Neural cell (in vitro differentiated cells): ENCODE data around the gene PLXNA4. TPM values are rescaled to one million over a fixed set of nuclear protein-coding genes. Genes with fewer than 3 reads are reported as not detected.
A peak's percentile ranks its signal among the peaks of the same experiment; 100 is the strongest.

ENCODE experiments used
- H2AFZ ChIP-seq: fragments of 200-600, 300-800 bp; sonication (generic), shearing (Covaris generic); 2 replicates; pipeline ENCODE4 v1.6.0; 2014; ENCODE audit warnings: low read depth, mild to moderate bottlenecking, antibody characterized with exemption, low read length, moderate library complexity
- H3F3A ChIP-seq: fragments of 200-600 bp; shearing (Covaris generic); 2 replicates; pipeline ENCODE4 v1.6.1; 2016; ENCODE audit warnings: mild to moderate bottlenecking, moderate library complexity, mixed read lengths, antibody characterized with exemption, low read length; ENCODE audit not compliant: insufficient read depth, poor library complexity, severe bottlenecking
- H3K27ac ChIP-seq: fragments of 200-600, 300-800 bp; sonication (generic), shearing (Covaris generic); 2 replicates; pipeline ENCODE4 v1.5.1; 2014; ENCODE audit warnings: mild to moderate bottlenecking, low read length, moderate library complexity
- H3K27me3 ChIP-seq: fragments of 300-800, 200-600 bp; sonication (generic), shearing (Covaris generic); 2 replicates; pipeline ENCODE4 v1.6.0; 2014; ENCODE audit warnings: mild to moderate bottlenecking, low read depth, low read length, moderate library complexity; ENCODE audit not compliant: insufficient read depth
- H3K36me3 ChIP-seq: fragments of 300-800, 200-600 bp; sonication (generic), shearing (Covaris generic); 2 replicates; pipeline ENCODE4 v1.5.1; 2014; ENCODE audit warnings: mild to moderate bottlenecking, antibody characterized with exemption, low read length, moderate library complexity; ENCODE audit not compliant: insufficient read depth
- H3K4me2 ChIP-seq: fragments of 300-800, 200-600 bp; sonication (generic), shearing (Covaris generic); 2 replicates; pipeline ENCODE4 v1.6.0; 2014; ENCODE audit warnings: mild to moderate bottlenecking, low read length
- H3K4me3 ChIP-seq: fragments of 300-800, 200-600 bp; sonication (generic), shearing (Covaris generic); 2 replicates; pipeline ENCODE4 v1.5.1; 2014; ENCODE audit warnings: mild to moderate bottlenecking, low read length, moderate library complexity
- H3K79me2 ChIP-seq: fragments of 200-600 bp; shearing (Covaris generic); replicated peaks from 2 replicates; pipeline ENCODE4 v1.6.0; 2014; ENCODE audit warnings: mild to moderate bottlenecking, low read length, moderate library complexity; ENCODE audit not compliant: insufficient read depth
- H3K9ac ChIP-seq: fragments of 300-800, 200-600 bp; sonication (generic), shearing (Covaris generic); 2 replicates; pipeline ENCODE4 v1.6.1; 2016; ENCODE audit warnings: mild to moderate bottlenecking, low read length, mixed read lengths
- H3K9me2 ChIP-seq: fragments of 200-600 bp; shearing (Covaris generic); 2 replicates; pipeline ENCODE4 v1.6.1; 2016; ENCODE audit warnings: mild to moderate bottlenecking, low read length, mixed read lengths; ENCODE audit not compliant: insufficient read depth
- H3K9me3 ChIP-seq: fragments of 200-600, 300-800 bp; sonication (generic), shearing (Covaris generic); 2 replicates; pipeline ENCODE4 v1.6.1; 2016; ENCODE audit warnings: mild to moderate bottlenecking, mixed run types, low read length, moderate library complexity, mixed read lengths
- H4K20me1 ChIP-seq: fragments of 200-600 bp; shearing (Covaris generic); 2 replicates; pipeline ENCODE4 v1.6.1; 2016; ENCODE audit warnings: mild to moderate bottlenecking, mixed run types; ENCODE audit not compliant: insufficient read depth
- CTCF ChIP-seq: fragments of 450-650 bp; IDR thresholded peaks from 2 replicates; pipeline ENCODE4 v1.5.1; 2014; ENCODE audit warnings: antibody characterized with exemption, mild to moderate bottlenecking, moderate library complexity; ENCODE audit not compliant: poor library complexity, severe bottlenecking
- EZH2 ChIP-seq: fragments of 200-600, 300-800 bp; shearing (Covaris generic), sonication (generic); IDR thresholded peaks from 2 replicates; pipeline ENCODE4 v1.6.1; 2014; ENCODE audit warnings: antibody characterized with exemption, low read length, borderline replicate concordance, mild to moderate bottlenecking; ENCODE audit not compliant: insufficient read depth, poor library complexity, severe bottlenecking
- MXI1 ChIP-seq: fragments of 450-650 bp; conservative IDR thresholded peaks from 2 replicates; pipeline ENCODE4 v1.6.1; 2014; ENCODE audit warnings: antibody characterized with exemption, mild to moderate bottlenecking; ENCODE audit not compliant: poor library complexity, severe bottlenecking
- POLR2AphosphoS5 ChIP-seq: IDR thresholded peaks from 2 replicates; pipeline ENCODE4 v1.6.1; 2012
- RAD21 ChIP-seq: fragments of 450-650 bp; conservative IDR thresholded peaks from 2 replicates; pipeline ENCODE4 v1.6.1; 2014; ENCODE audit warnings: antibody characterized with exemption, mild to moderate bottlenecking, moderate library complexity
- REST ChIP-seq: IDR thresholded peaks from 2 replicates; pipeline ENCODE4 v1.6.1; 2012; ENCODE audit warnings: borderline replicate concordance
- SMC3 ChIP-seq: fragments of 450-650 bp; conservative IDR thresholded peaks from 2 replicates; pipeline ENCODE4 v1.6.1; 2014; ENCODE audit warnings: antibody characterized with exemption, mild to moderate bottlenecking, moderate library complexity; ENCODE audit not compliant: poor library complexity
- TAF1 ChIP-seq: IDR thresholded peaks from 2 replicates; pipeline ENCODE4 v1.6.1; 2012; ENCODE audit warnings: low read depth
- polyA plus RNA-seq: library from polyadenylated mRNA; depleted of rRNA; stranded (reverse); fragments of >200 nt; gene quantifications from 2 replicates; pipeline ENCODE4 v1.2.3, GENCODE V29; 2014

The PLXNA4 gene
- polyA plus RNA-seq, 1 donor from 2014 or later: 7.2 TPM

GRCh38 chr7:132397070-132397469 is 179.2 kb downstream of the PLXNA4 start:
- no peak for TF ChIP-seq CTCF
- TF ChIP-seq REST: no peak
- no peak for TF ChIP-seq TAF1
- no peak for TF ChIP-seq POLR2AphosphoS5
- TF ChIP-seq MXI1: no peak
- H3K79me2 ChIP-seq: no peaks in the 10 kb centered on the region
- H3K9me3 ChIP-seq: no peaks in the 10 kb centered on the region
- H2AFZ ChIP-seq: no peak overlapping the region
- H3K27me3 ChIP-seq: no peaks in the 10 kb centered on the region
- no peak overlapping the region for H3K9ac ChIP-seq
- H3K9me2 ChIP-seq: no peaks in the 10 kb centered on the region
- no peak overlapping the region for H3K4me2 ChIP-seq
- H3F3A ChIP-seq: no peaks in the 10 kb centered on the region
- no peaks in the 10 kb centered on the region for H3K36me3 ChIP-seq
- no peaks in the 10 kb centered on the region for H4K20me1 ChIP-seq
- no peak overlapping the region for H3K27ac ChIP-seq
- H3K4me3 ChIP-seq: no peak overlapping the region

GRCh38 chr7:132395361-132395760 is 180.9 kb downstream of the PLXNA4 start:
- Histone ChIP-seq H3K4me2 (no peak overlapping the region), H3K27ac (no peak overlapping the region), H3K4me3 (no peak overlapping the region), H3K36me3 (no peaks in the 10 kb centered on the region), H3K9me3 (no peaks in the 10 kb centered on the region), H3K27me3 (no peaks in the 10 kb centered on the region), H2AFZ (no peak overlapping the region), H3K79me2 (no peaks in the 10 kb centered on the region), H3F3A (no peaks in the 10 kb centered on the region), H4K20me1 (no peaks in the 10 kb centered on the region), H3K9me2 (no peaks in the 10 kb centered on the region), H3K9ac (no peak overlapping the region)
- TF ChIP-seq SMC3 (no peak), EZH2 (no peak), MXI1 (no peak), TAF1 (no peak)

- H3K36me3 ChIP-seq: no peaks in the 10 kb centered on the region
- no peak overlapping the region for H3K4me2 ChIP-seq
- peak; percentile 31 for TF ChIP-seq SMC3
- TF ChIP-seq EZH2: no peak
- TF ChIP-seq MXI1: no peak
- no peak for TF ChIP-seq TAF1
- TF ChIP-seq POLR2AphosphoS5: no peak
- TF ChIP-seq REST: no peak
- TF ChIP-seq RAD21: peak; percentile 40
- TF ChIP-seq CTCF: no peak
- H3K27ac ChIP-seq: no peak overlapping the region
- no peak overlapping the region for H2AFZ ChIP-seq
- no peaks in the 10 kb centered on the region for H3K79me2 ChIP-seq
- H3K4me3 ChIP-seq: no peak overlapping the region
- no peaks in the 10 kb centered on the region for H4K20me1 ChIP-seq
- no peaks in the 10 kb centered on the region for H3K9me2 ChIP-seq
- no peaks in the 10 kb centered on the region for H3K9me3 ChIP-seq
- H3F3A ChIP-seq: no peaks in the 10 kb centered on the region
- no peak overlapping the region for H3K9ac ChIP-seq
- H3K27me3 ChIP-seq: no peaks in the 10 kb centered on the region
Measured at GRCh38 chr7:132394283-132395198, 181.7 kb downstream of the PLXNA4 start.
